Endothelial cell of umbilical vein (primary cell): Measurements from ENCODE around the gene CNTRL.

Source experiments
- CTCF ChIP-seq, 2 donors: IDR thresholded peaks; 1 replicate in 1 of 2; 2 replicates in 1 of 2; pipeline ENCODE4 v1.5.1; 2011; ENCODE audit warnings: low read length in 2 of 2, mild to moderate bottlenecking in 2 of 2, moderate library complexity in 2 of 2, control low read depth in 1 of 2, inconsistent platforms in 1 of 2, low read depth in 1 of 2; ENCODE audit not compliant: insufficient read depth in 1 of 2; ENCODE audit errors: extremely low read depth in 1 of 2
- POLR2A ChIP-seq: IDR thresholded peaks from 2 replicates; pipeline ENCODE4 v1.6.1; 2012; ENCODE audit warnings: low read depth, mild to moderate bottlenecking, control low read depth, low read length

DNA sequence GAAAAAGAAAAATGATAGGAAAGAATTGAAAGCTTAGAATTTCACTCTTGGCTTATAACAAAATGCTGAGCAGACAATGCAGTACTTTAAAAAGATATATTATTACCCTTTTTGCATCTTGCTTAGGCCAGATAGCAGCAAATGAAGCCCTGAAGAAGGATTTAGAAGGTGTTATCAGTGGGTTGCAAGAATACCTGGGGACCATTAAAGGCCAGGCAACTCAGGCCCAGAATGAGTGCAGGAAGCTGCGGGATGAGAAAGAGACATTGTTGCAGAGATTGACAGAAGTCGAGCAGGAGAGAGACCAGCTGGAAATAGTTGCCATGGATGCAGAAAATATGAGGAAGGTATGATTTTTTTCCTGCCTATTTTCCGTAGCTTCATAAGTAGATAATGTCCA lies 50.8 kb downstream of the CNTRL start:
- TF ChIP-seq POLR2A: no peak
- TF ChIP-seq CTCF (IDR thresholded peaks at IDR 0.05; ENCODE audit: extremely low read depth in 1 of 2, insufficient read depth in 1 of 2, low read depth in 1 of 2, low read length in 2 of 2): no peak
